ENCODE results near the gene NEIL1. TPM values are rescaled to one million over a fixed set of nuclear protein-coding genes. Genes with fewer than 3 reads are reported as not detected.
"Not testable (repeated sequence)": the region's sequence is repeated elsewhere in the genome, so short reads cannot be mapped to it uniquely, and the experiment has no call there.

Gene NEIL1
- total RNA-seq, 4 donors from 2014 or later = 14.1 to 37.0 (median 15.7) TPM

DNA sequence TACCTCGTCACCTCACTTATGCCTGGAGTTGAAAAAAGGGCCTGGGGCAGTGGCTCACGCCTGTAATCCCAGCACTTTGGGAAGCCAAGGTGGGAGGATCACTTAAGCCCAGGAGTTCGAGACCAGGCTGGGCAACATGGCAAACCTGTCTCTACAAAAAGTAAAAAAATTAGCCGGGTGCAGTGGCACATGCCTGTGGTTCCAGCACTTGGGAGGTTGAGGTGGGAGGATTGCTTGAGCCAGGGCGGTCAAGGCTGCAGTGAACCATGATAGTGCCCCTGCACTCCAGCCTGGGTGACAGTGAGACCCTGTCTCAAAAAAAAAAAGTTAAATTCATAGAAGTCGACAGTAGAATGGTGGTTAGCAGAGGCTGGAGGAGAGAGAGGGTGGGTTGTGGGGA, 4.6 kb upstream of the NEIL1 start:
- Histone ChIP-seq H3K27ac (replicated peaks in 1 of 4) (no peak overlapping the region), H3K27me3 (no peaks in the 10 kb centered on the region), H3K9me3 (no peaks in the 10 kb centered on the region), H3K4me1 (peaks cover 0 to 18% (median 16%) of the 10 kb centered on the region in 4 donors), H3K36me3 (peaks cover 0 to 30% (median 27%) of the 10 kb centered on the region in 4 donors), H3K4me3 (no peak overlapping the region)
- WGBS = 87% methylated on average over 6 of the region's 6 CpGs
- intact Hi-C loops (cut with DNase I) = no loop called here
- DNase-seq (ENCODE audit: extremely low spot score) = no peak
- TF ChIP-seq EP300 (IDR thresholded peaks at IDR 0.05) = no peak
- TF ChIP-seq POLR2AphosphoS5 (IDR thresholded peaks at IDR 0.05) = no peak
- TF ChIP-seq POLR2A (IDR thresholded peaks at IDR 0.05; ENCODE audit: low read depth) = no peak
- TF ChIP-seq, protein P1, sequence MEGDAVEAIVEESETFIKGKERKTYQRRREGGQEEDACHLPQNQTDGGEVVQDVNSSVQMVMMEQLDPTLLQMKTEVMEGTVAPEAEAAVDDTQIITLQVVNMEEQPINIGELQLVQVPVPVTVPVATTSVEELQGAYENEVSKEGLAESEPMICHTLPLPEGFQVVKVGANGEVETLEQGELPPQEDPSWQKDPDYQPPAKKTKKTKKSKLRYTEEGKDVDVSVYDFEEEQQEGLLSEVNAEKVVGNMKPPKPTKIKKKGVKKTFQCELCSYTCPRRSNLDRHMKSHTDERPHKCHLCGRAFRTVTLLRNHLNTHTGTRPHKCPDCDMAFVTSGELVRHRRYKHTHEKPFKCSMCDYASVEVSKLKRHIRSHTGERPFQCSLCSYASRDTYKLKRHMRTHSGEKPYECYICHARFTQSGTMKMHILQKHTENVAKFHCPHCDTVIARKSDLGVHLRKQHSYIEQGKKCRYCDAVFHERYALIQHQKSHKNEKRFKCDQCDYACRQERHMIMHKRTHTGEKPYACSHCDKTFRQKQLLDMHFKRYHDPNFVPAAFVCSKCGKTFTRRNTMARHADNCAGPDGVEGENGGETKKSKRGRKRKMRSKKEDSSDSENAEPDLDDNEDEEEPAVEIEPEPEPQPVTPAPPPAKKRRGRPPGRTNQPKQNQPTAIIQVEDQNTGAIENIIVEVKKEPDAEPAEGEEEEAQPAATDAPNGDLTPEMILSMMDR (IDR thresholded peaks at IDR 0.05) = no peak

- H3K27me3 ChIP-seq; H3K27ac ChIP-seq (replicated peaks in 1 of 4); intact Hi-C loops (cut with DNase I); DNase-seq (ENCODE audit: extremely low spot score); H3K9me3 ChIP-seq; H3K4me3 ChIP-seq: not testable (repeated sequence)
- 47% methylated on average over 8 of the region's 8 CpGs for WGBS
- peaks cover 0 to 23% (median 22%) of the 10 kb centered on the region in 4 donors for H3K36me3 ChIP-seq
- peaks cover 7 to 24% (median 21%) of the 10 kb centered on the region in 4 donors for H3K4me1 ChIP-seq
Observed at GRCh38 chr15:75343953-75344352, 2.9 kb upstream of the NEIL1 start.

DNA sequence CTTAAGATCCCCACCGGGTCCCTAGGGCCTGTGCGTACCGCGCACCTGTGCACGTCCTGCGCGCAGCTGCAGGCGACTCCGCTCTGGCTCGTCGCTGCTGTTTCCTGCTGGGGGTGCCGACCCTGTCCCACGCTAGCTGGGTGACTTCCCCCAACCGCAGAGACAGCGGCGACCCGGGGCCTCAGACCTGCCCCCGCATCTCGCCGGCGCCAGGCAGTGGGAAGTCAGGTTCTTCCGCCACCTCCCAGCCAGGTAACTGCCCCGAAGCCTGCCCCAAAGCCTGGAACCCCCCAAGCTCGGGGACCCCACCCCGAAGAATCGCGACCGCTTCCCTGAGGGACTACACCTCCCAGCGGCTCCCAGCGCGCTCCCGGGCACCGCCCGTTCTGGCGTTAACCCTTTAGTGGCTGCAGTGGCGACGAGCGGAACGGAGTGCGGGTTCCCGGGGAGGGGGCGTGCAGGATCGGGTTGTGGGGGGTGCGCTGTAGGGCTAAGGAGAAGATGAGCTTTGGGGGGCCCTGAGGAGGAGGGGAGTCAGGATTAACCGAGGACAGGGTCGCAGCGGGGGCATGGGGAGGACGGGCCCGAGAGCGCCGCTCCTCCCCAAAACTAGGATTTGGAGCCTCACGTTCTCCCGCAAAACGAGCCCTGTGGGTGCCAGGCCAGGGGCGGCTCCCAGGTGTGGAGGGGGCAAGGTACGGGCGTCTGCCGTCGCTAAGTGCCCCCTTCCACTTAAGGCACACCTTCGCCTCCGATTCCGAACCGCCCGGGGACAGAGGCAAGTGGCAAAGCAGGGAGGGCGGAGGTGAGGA, 589 bp downstream of the NEIL1 start:
- TF ChIP-seq EP300 (IDR thresholded peaks at IDR 0.05) (no peak), POLR2AphosphoS5 (IDR thresholded peaks at IDR 0.05) (peak in 1 of 2 donors; percentile 43)
- H3K4me1 ChIP-seq = peaks cover 11 to 35% (median 31%) of the 10 kb centered on the region in 4 donors
- peak overlapping the region; percentile 67 to 80 (median 76) for H3K27ac ChIP-seq (replicated peaks in 1 of 4)
- H3K4me3 ChIP-seq = peak overlapping the region; percentile 88 to 97 (median 92)
- intact Hi-C loops (cut with DNase I) = no loop called here
- DNase-seq (ENCODE audit: extremely low spot score) = no peak
- WGBS = 0% methylated on average over 9 of the region's 65 CpGs
- no peaks in the 10 kb centered on the region for H3K27me3 ChIP-seq
- H3K9me3 ChIP-seq = no peaks in the 10 kb centered on the region
- no peaks in the 10 kb centered on the region for H3K36me3 ChIP-seq

GRCh38 chr15:75348034-75348561, 1.3 kb downstream of the NEIL1 start:
- TF ChIP-seq, protein P1 (IDR thresholded peaks at IDR 0.05) = no peak
- TF ChIP-seq EP300 (IDR thresholded peaks at IDR 0.05) (no peak), POLR2A (IDR thresholded peaks at IDR 0.05; ENCODE audit: low read depth) (no peak), POLR2AphosphoS5 (IDR thresholded peaks at IDR 0.05) (no peak)
- Histone ChIP-seq H3K9me3 (no peaks in the 10 kb centered on the region), H3K27ac (replicated peaks in 1 of 4) (peak overlapping the region; percentile 67 to 80 (median 76)), H3K4me1 (peaks cover 11 to 35% (median 31%) of the 10 kb centered on the region in 4 donors), H3K27me3 (no peaks in the 10 kb centered on the region), H3K4me3 (peak overlapping the region; percentile 88 to 97 (median 92)), H3K36me3 (no peaks in the 10 kb centered on the region)
- DNase-seq (ENCODE audit: extremely low spot score) = no peak
- WGBS = 2% methylated on average over 8 of the region's 45 CpGs
- intact Hi-C loops (cut with DNase I) = no loop called here

GRCh38 chr15:75348562-75349350, 1.9 kb downstream of the NEIL1 start:
- H3K27me3 ChIP-seq = no peaks in the 10 kb centered on the region
- H3K9me3 ChIP-seq = no peaks in the 10 kb centered on the region
- intact Hi-C loops (cut with DNase I) = no loop called here
- WGBS = 16% methylated on average over 16 of the region's 46 CpGs
- H3K4me3 ChIP-seq = peak overlapping the region; percentile 88 to 97 (median 92)
- H3K36me3 ChIP-seq = peaks cover 0 to under 1% (median 0%) of the 10 kb centered on the region in 4 donors
- peaks cover 11 to 35% (median 30%) of the 10 kb centered on the region in 4 donors for H3K4me1 ChIP-seq
- peak overlapping the region in 3 of 4 donors; percentile 67 to 78 (median 74) for H3K27ac ChIP-seq (replicated peaks in 1 of 4)
- TF ChIP-seq POLR2AphosphoS5 (IDR thresholded peaks at IDR 0.05) (peak in 1 of 2 donors; percentile 9), EP300 (IDR thresholded peaks at IDR 0.05) (no peak)
- DNase-seq (ENCODE audit: extremely low spot score) = no peak

DNA sequence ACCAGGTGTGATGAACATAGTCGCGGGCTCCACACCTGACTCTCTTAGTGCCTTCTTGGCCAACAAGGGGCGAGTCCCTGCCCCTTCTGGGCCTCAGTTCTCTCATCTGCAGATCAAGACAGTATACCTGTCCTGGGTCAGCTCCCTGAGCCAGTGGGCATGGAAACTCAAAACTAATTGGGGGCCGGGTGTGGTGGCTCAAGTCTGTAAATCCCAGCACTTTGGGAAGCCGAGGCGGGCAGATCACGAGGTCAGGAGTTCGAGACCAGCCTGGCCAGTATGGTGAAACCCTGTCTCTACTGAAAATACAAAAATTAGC, 2.5 kb downstream of the NEIL1 start:
- Histone ChIP-seq H3K4me3 (peak overlapping the region in 1 of 4 donors; percentile 97), H3K4me1 (peaks cover 11 to 32% (median 28%) of the 10 kb centered on the region in 4 donors)
- H3K27ac ChIP-seq (replicated peaks in 1 of 4); H3K36me3 ChIP-seq; intact Hi-C loops (cut with DNase I); H3K9me3 ChIP-seq; DNase-seq (ENCODE audit: extremely low spot score); H3K27me3 ChIP-seq: not testable (repeated sequence)
- WGBS = 87% methylated on average over 5 of the region's 8 CpGs
